Uterus (tissue), 4 donors: ENCODE measurements around the gene DPP6. TPM values are rescaled to one million over a fixed set of nuclear protein-coding genes. Genes with fewer than 3 reads are reported as not detected.

ENCODE experiments used
- DNase-seq, 2 donors: peaks; one replicate each; pipeline ENCODE4 v3.0.0-alpha.2; 2019 to 2020
- H3K27ac ChIP-seq, 2 donors: fragments of 200-600 bp; sonication (generic); 1 replicate in 1 of 2; 2 replicates in 1 of 2; pipeline ENCODE4 v1.5.1; 2016 to 2018
- H3K27me3 ChIP-seq, 2 donors: fragments of 200-600 bp; sonication (generic); one replicate each; pipeline ENCODE4 v1.5.1; 2018 to 2019; ENCODE audit warnings: control low read depth in 1 of 2
- H3K36me3 ChIP-seq, 2 donors: fragments of 200-600 bp; sonication (generic); one replicate each; pipeline ENCODE4 v1.5.1; 2019; ENCODE audit warnings: control low read depth in 1 of 2
- H3K4me1 ChIP-seq, 2 donors: fragments of 200-600 bp; sonication (generic); one replicate each; pipeline ENCODE4 v1.5.1; 2018 to 2019; ENCODE audit warnings: control low read depth in 1 of 2
- H3K4me3 ChIP-seq, 2 donors: fragments of 200-600 bp; sonication (generic); 1 replicate in 1 of 2; 2 replicates in 1 of 2; pipeline ENCODE4 v1.5.1; 2018 to 2019; ENCODE audit warnings: mild to moderate bottlenecking in 1 of 2
- H3K9me3 ChIP-seq, 2 donors: fragments of 200-600 bp; sonication (generic); one replicate each; pipeline ENCODE4 v1.5.1; 2019; ENCODE audit warnings: control low read depth in 1 of 2
- CTCF ChIP-seq, 4 experiments: fragments of 200-600 bp in 2 of 4; fragments of 450-650 bp in 2 of 4; sonication (generic) in 2 of 4; IDR thresholded peaks; one replicate each; pipeline ENCODE4 v1.5.1; 2016 to 2019; ENCODE audit warnings: antibody characterized with exemption in 4 of 4, mild to moderate bottlenecking in 2 of 4, moderate library complexity in 1 of 4
- POLR2A ChIP-seq, 2 donors: fragments of 450-650 bp; IDR thresholded peaks; one replicate each; pipeline ENCODE4 v1.6.1; 2016; ENCODE audit warnings: antibody characterized with exemption in 2 of 2, mild to moderate bottlenecking in 1 of 2, moderate library complexity in 1 of 2
- intact Hi-C: fragments of 100-400 bp; cut with DNase I; formaldehyde crosslinking; loops from one replicate; pipeline ENCODE4 v1.15.1; 2023; ENCODE audit warnings: low total_unique reads
- total RNA-seq, 4 donors: library from RNA; depleted of rRNA in 3 of 4; stranded (reverse); fragments of >200 nt in 3 of 4; gene quantifications; one replicate each; pipeline versions ENCODE4 v1.1.0 to v1.2.4, GENCODE V29; 2014 to 2023
- donor health status: DM: yes; HTN: yes; CAD: no.

Gene DPP6
- total RNA-seq, 4 donors from 2014 or later: 4.1 to 107 (median 42.7) TPM

- Histone ChIP-seq H3K27me3 (no peaks in the 10 kb centered on the region), H3K9me3 (peaks cover 0 to 2% of the 10 kb centered on the region in 2 donors), H3K4me1 (no peaks in the 10 kb centered on the region), H3K36me3 (no peaks in the 10 kb centered on the region), H3K27ac (no peak overlapping the region), H3K4me3 (no peak overlapping the region)
- TF ChIP-seq CTCF (IDR thresholded peaks at IDR 0.05): no peak
- DNase-seq: no peak
- intact Hi-C loops: no loop called here
Measured at GRCh38 chr7:154450451-154450850, 398.3 kb downstream of the DPP6 start.

GRCh38 chr7:154451480-154452457, 399.6 kb downstream of the DPP6 start:
- Histone ChIP-seq H3K4me1 (no peaks in the 10 kb centered on the region), H3K36me3 (no peaks in the 10 kb centered on the region)

GRCh38 chr7:154463794-154464193, 411.6 kb downstream of the DPP6 start:
- Histone ChIP-seq H3K4me3 (no peak overlapping the region), H3K27me3 (no peaks in the 10 kb centered on the region), H3K9me3 (no peaks in the 10 kb centered on the region), H3K4me1 (no peaks in the 10 kb centered on the region), H3K27ac (no peak overlapping the region), H3K36me3 (no peaks in the 10 kb centered on the region)
- TF ChIP-seq POLR2A (IDR thresholded peaks at IDR 0.05) (no peak), CTCF (IDR thresholded peaks at IDR 0.05) (no peak)
- no peak for DNase-seq
- intact Hi-C loops: no loop called here

More at GRCh38 chr7:154451480-154452457, 399.6 kb downstream of the DPP6 start:
- Histone ChIP-seq H3K27me3 (no peaks in the 10 kb centered on the region), H3K4me3 (no peak overlapping the region), H3K27ac (no peak overlapping the region), H3K9me3 (peaks cover 0 to 2% of the 10 kb centered on the region in 2 donors)
- intact Hi-C loops: no loop called here
- no peak for DNase-seq
- no peak for TF ChIP-seq POLR2A (IDR thresholded peaks at IDR 0.05)
- TF ChIP-seq CTCF (IDR thresholded peaks at IDR 0.05): no peak

- no peak overlapping the region for H3K27ac ChIP-seq
- H3K27me3 ChIP-seq: no peaks in the 10 kb centered on the region
- H3K9me3 ChIP-seq: no peaks in the 10 kb centered on the region
- intact Hi-C loops: no loop called here
- no peak overlapping the region for H3K4me3 ChIP-seq
- no peaks in the 10 kb centered on the region for H3K4me1 ChIP-seq
- H3K36me3 ChIP-seq: no peaks in the 10 kb centered on the region
- TF ChIP-seq CTCF (IDR thresholded peaks at IDR 0.05) (no peak), POLR2A (IDR thresholded peaks at IDR 0.05) (no peak)
- no peak for DNase-seq
Measured at GRCh38 chr7:154469652-154470051, 417.5 kb downstream of the DPP6 start.

GRCh38 chr7:154472343-154472742, 420.1 kb downstream of the DPP6 start:
- Histone ChIP-seq H3K9me3 (no peaks in the 10 kb centered on the region), H3K27ac (no peak overlapping the region), H3K4me3 (no peak overlapping the region), H3K36me3 (no peaks in the 10 kb centered on the region), H3K27me3 (no peaks in the 10 kb centered on the region), H3K4me1 (no peaks in the 10 kb centered on the region)
- TF ChIP-seq POLR2A (IDR thresholded peaks at IDR 0.05): no peak
- TF ChIP-seq CTCF (IDR thresholded peaks at IDR 0.05): no peak
- no peak for DNase-seq
- intact Hi-C loops: no loop called here
